ENCODE data around the gene EMID1. TPM values are rescaled to one million over a fixed set of nuclear protein-coding genes. Genes with fewer than 3 reads are reported as not detected.

Gene EMID1
- polyA plus RNA-seq, 1 donor (not counting 4 experiments of a cell fraction or from before 2014, with no cell fraction given): not detected

DNA sequence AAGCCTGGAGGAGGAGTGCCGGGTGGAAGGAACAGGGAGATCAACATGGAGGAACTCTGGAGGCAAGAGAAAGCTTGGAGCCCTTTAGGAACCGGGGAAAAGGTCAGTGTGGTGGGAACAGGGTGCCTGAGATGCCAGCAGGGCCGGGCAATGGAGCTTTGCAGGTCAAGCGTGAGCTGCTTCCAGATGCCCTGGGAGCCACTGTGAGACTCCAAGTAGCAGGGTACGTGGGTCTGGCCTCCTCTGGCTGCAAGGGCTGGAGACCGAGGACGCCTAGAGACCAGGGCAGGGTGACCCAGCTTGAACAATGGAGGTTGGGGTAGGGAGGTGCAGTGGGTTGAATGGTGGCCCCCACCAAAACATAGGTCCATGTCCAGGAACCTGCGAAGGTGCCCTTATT, 15.6 kb upstream of the EMID1 start:
- H3K4me2 ChIP-seq (ENCODE audit: control insufficient read depth, extremely low read depth, insufficient read depth, low read depth, low read length): no peak overlapping the region
- H2AFZ ChIP-seq (ENCODE audit: control insufficient read depth, low read length): no peak overlapping the region
- no peak overlapping the region for H3K9ac ChIP-seq (ENCODE audit: control insufficient read depth, extremely low read depth, insufficient read depth, low read length)
- no peaks in the 10 kb centered on the region for H3K27me3 ChIP-seq (ENCODE audit: control insufficient read depth, extremely low read depth, insufficient read depth, low read length)
- no peak for TF ChIP-seq EZH2 (IDR thresholded peaks at IDR 0.05; ENCODE audit: low read length)
- TF ChIP-seq, protein P1, sequence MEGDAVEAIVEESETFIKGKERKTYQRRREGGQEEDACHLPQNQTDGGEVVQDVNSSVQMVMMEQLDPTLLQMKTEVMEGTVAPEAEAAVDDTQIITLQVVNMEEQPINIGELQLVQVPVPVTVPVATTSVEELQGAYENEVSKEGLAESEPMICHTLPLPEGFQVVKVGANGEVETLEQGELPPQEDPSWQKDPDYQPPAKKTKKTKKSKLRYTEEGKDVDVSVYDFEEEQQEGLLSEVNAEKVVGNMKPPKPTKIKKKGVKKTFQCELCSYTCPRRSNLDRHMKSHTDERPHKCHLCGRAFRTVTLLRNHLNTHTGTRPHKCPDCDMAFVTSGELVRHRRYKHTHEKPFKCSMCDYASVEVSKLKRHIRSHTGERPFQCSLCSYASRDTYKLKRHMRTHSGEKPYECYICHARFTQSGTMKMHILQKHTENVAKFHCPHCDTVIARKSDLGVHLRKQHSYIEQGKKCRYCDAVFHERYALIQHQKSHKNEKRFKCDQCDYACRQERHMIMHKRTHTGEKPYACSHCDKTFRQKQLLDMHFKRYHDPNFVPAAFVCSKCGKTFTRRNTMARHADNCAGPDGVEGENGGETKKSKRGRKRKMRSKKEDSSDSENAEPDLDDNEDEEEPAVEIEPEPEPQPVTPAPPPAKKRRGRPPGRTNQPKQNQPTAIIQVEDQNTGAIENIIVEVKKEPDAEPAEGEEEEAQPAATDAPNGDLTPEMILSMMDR (optimal IDR thresholded peaks at IDR 0.05 in 1 of 3, IDR thresholded peaks at IDR 0.05 in 1 of 3, conservative IDR thresholded peaks at IDR 0.05 in 1 of 3; ENCODE audit: extremely low read depth in 1 of 3, insufficient read depth in 2 of 3, low read length in 3 of 3): no peak
- FAIRE-seq (no peak), DNase-seq (ENCODE audit: low read depth, low spot score) (no peak)
- no peak overlapping the region for H3K4me3 ChIP-seq (ENCODE audit: control insufficient read depth in 2 of 3, extremely low read depth in 1 of 3, insufficient read depth in 2 of 3, low read depth in 1 of 3, low read length in 3 of 3)
- no peaks in the 10 kb centered on the region for H3K36me3 ChIP-seq (ENCODE audit: control insufficient read depth in 2 of 2, extremely low read depth in 1 of 2, insufficient read depth in 2 of 2, low read length in 2 of 2)
- H3K79me2 ChIP-seq (ENCODE audit: control insufficient read depth, insufficient read depth, low read length): no peaks in the 10 kb centered on the region
- no peaks in the 10 kb centered on the region for H4K20me1 ChIP-seq (ENCODE audit: control insufficient read depth, extremely low read depth, insufficient read depth, low read length)
- H3K9me3 ChIP-seq (ENCODE audit: control insufficient read depth, low read depth, low read length): no peaks in the 10 kb centered on the region
- H3K4me1 ChIP-seq (ENCODE audit: control insufficient read depth, extremely low read depth, insufficient read depth, low read length): no peaks in the 10 kb centered on the region
- no peaks in the 10 kb centered on the region for H3K9me1 ChIP-seq (ENCODE audit: control insufficient read depth, extremely low read depth, insufficient read depth, low read length)
- dilution Hi-C loops (cut with MboI; ENCODE audit: extremely low pct_ligation_motif_present, low sequenced_read_pairs): no loop called here
- no peak overlapping the region for H3K27ac ChIP-seq (ENCODE audit: control insufficient read depth, insufficient read depth, low read length)

DNA sequence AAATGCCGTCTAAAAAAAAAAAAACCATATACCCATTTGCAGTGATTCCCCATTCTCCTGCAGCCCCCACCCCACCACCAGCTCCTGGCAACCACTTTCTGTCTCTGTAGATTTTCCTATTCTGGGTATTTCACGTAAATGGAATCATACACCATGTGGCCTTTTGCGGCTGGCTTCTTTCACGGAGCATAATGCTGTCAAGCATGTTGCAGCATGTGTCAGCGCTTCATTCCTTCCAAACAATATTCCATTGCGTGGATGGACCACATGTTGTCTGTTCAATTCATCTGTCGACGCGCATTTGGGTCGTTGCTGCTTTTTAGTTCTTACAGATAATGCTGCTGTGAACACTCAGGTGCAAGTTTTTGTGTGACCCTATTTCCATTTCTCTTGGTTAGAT, 14.8 kb upstream of the EMID1 start:
- no peak overlapping the region for H3K4me3 ChIP-seq (ENCODE audit: control insufficient read depth in 2 of 3, extremely low read depth in 1 of 3, insufficient read depth in 2 of 3, low read depth in 1 of 3, low read length in 3 of 3)
- no peaks in the 10 kb centered on the region for H3K36me3 ChIP-seq (ENCODE audit: control insufficient read depth in 2 of 2, extremely low read depth in 1 of 2, insufficient read depth in 2 of 2, low read length in 2 of 2)
- no peak for TF ChIP-seq EZH2 (IDR thresholded peaks at IDR 0.05; ENCODE audit: low read length)
- TF ChIP-seq, protein P1 (optimal IDR thresholded peaks at IDR 0.05 in 1 of 3, IDR thresholded peaks at IDR 0.05 in 1 of 3, conservative IDR thresholded peaks at IDR 0.05 in 1 of 3; ENCODE audit: extremely low read depth in 1 of 3, insufficient read depth in 2 of 3, low read length in 3 of 3): no peak
- no peaks in the 10 kb centered on the region for H3K9me1 ChIP-seq (ENCODE audit: control insufficient read depth, extremely low read depth, insufficient read depth, low read length)
- no peaks in the 10 kb centered on the region for H3K9me3 ChIP-seq (ENCODE audit: control insufficient read depth, low read depth, low read length)
- H3K9ac ChIP-seq (ENCODE audit: control insufficient read depth, extremely low read depth, insufficient read depth, low read length): no peak overlapping the region
- H3K4me1 ChIP-seq (ENCODE audit: control insufficient read depth, extremely low read depth, insufficient read depth, low read length): no peaks in the 10 kb centered on the region
- H4K20me1 ChIP-seq (ENCODE audit: control insufficient read depth, extremely low read depth, insufficient read depth, low read length): no peaks in the 10 kb centered on the region
- H3K27me3 ChIP-seq (ENCODE audit: control insufficient read depth, extremely low read depth, insufficient read depth, low read length): no peaks in the 10 kb centered on the region
- H3K79me2 ChIP-seq (ENCODE audit: control insufficient read depth, insufficient read depth, low read length): no peaks in the 10 kb centered on the region
- no peak overlapping the region for H3K27ac ChIP-seq (ENCODE audit: control insufficient read depth, insufficient read depth, low read length)
- DNase-seq (ENCODE audit: low read depth, low spot score): no peak
- dilution Hi-C loops (cut with MboI; ENCODE audit: extremely low pct_ligation_motif_present, low sequenced_read_pairs): no loop called here
- no peak overlapping the region for H3K4me2 ChIP-seq (ENCODE audit: control insufficient read depth, extremely low read depth, insufficient read depth, low read depth, low read length)
- FAIRE-seq: no peak
- no peak overlapping the region for H2AFZ ChIP-seq (ENCODE audit: control insufficient read depth, low read length)

Measured in keratinocyte (primary cell).